Right lung (tissue), 10 donors: ENCODE data around the gene PAPSS1. TPM values are rescaled to one million over a fixed set of nuclear protein-coding genes. Genes with fewer than 3 reads are reported as not detected.

Experiments
- DNase-seq, 2 donors: peaks; one replicate each; pipeline ENCODE4 v3.0.0-alpha.2; 2013
- long read RNA-seq, 8 donors: transcript quantifications; one replicate each; lab custom pipeline, GENCODE V29; 2026
- polyA plus RNA-seq, 5 donors: library from polyadenylated mRNA; unstranded; fragments of 120-200 nt; gene quantifications; one replicate each; pipeline versions ENCODE4 v1.2.1 to v1.2.3, GENCODE V29; 2013; ENCODE audit warnings: inconsistent platforms in 1 of 5, low replicate concordance in 1 of 5; ENCODE audit not compliant: insufficient read length in 5 of 5, insufficient read depth in 1 of 5

The PAPSS1 gene
- 10 to 100 TPM; 58.0 to 85.7 (median 73.5) TPM for polyA plus RNA-seq
- long read RNA-seq, donor 1, transcript PAPSS1-201 (12 exons, 2,731 nt) = major isoform, 34 of 34 reads
- long read RNA-seq, donor 1, partial matches to known transcripts = 0 of 34 reads
- long read RNA-seq, donor 1, other reads (novel, unspliced or antisense) = 0 of 34 reads
- long read RNA-seq, donor 2, transcript PAPSS1-201 (12 exons, 2,731 nt) = major isoform, 15 of 20 reads
- long read RNA-seq, donor 2, partial matches to known transcripts = 5 of 20 reads
- long read RNA-seq, donor 2, other reads (novel, unspliced or antisense) = 0 of 20 reads
- long read RNA-seq, donor 3, transcript PAPSS1-201 (12 exons, 2,731 nt) = major isoform, 21 of 21 reads
- long read RNA-seq, donor 3, partial matches to known transcripts = 0 of 21 reads
- long read RNA-seq, donor 3, other reads (novel, unspliced or antisense) = 0 of 21 reads
- long read RNA-seq, donor 4, transcript PAPSS1-201 (12 exons, 2,731 nt) = major isoform, 13 of 26 reads
- long read RNA-seq, donor 4, partial matches to known transcripts = 13 of 26 reads
- long read RNA-seq, donor 4, other reads (novel, unspliced or antisense) = 0 of 26 reads
- long read RNA-seq, donor 5, transcript PAPSS1-201 (12 exons, 2,731 nt) = major isoform, 25 of 26 reads
- long read RNA-seq, donor 5, partial matches to known transcripts = 0 of 26 reads
- long read RNA-seq, donor 5, other reads (novel, unspliced or antisense) = 0 of 26 reads
- long read RNA-seq, donor 6, transcript PAPSS1-201 (12 exons, 2,731 nt) = major isoform, 25 of 25 reads
- long read RNA-seq, donor 6, partial matches to known transcripts = 0 of 25 reads
- long read RNA-seq, donor 6, other reads (novel, unspliced or antisense) = 0 of 25 reads
- long read RNA-seq, donor 7, transcript PAPSS1-201 (12 exons, 2,731 nt) = major isoform, 12 of 12 reads
- long read RNA-seq, donor 7, partial matches to known transcripts = 0 of 12 reads
- long read RNA-seq, donor 7, other reads (novel, unspliced or antisense) = 0 of 12 reads
- long read RNA-seq, donor 8, transcript PAPSS1-201 (12 exons, 2,731 nt) = major isoform, 12 of 12 reads
- long read RNA-seq, donor 8, partial matches to known transcripts = 0 of 12 reads
- long read RNA-seq, donor 8, other reads (novel, unspliced or antisense) = 0 of 12 reads

GRCh38 chr4:107719922-107720722, at the start of gene PAPSS1:
Gene PAPSS1 (minus strand): TSS chr4:107720234. CDS start chr4:107720179, 55 bp downstream.
- peak; percentile 99 for DNase-seq

- DNase-seq = no peak
Measured at GRCh38 chr4:107760281-107760947, 40.4 kb upstream of the PAPSS1 start.

GRCh38 chr4:107757864-107758476, 37.9 kb upstream of the PAPSS1 start:
- no peak for DNase-seq

- DNase-seq = no peak
Measured at GRCh38 chr4:107757283-107757682, 37.2 kb upstream of the PAPSS1 start.

- no peak for DNase-seq
Measured at GRCh38 chr4:107755841-107756356, 35.9 kb upstream of the PAPSS1 start.

GRCh38 chr4:107751670-107752069, 31.6 kb upstream of the PAPSS1 start:
- DNase-seq = no peak

GRCh38 chr4:107747748-107748486, 27.9 kb upstream of the PAPSS1 start:
- DNase-seq = peak in 1 of 2 donors; percentile 15

GRCh38 chr4:107746161-107746560, 26.1 kb upstream of the PAPSS1 start:
- DNase-seq = no peak

- no peak for DNase-seq
Measured at GRCh38 chr4:107744532-107744931, 24.5 kb upstream of the PAPSS1 start.

GRCh38 chr4:107743532-107743931, 23.5 kb upstream of the PAPSS1 start:
- DNase-seq = no peak

GRCh38 chr4:107742791-107743190, 22.8 kb upstream of the PAPSS1 start:
- DNase-seq = no peak

- DNase-seq = no peak
Measured at GRCh38 chr4:107742196-107742595, 22.2 kb upstream of the PAPSS1 start.

GRCh38 chr4:107740950-107741701, 21.1 kb upstream of the PAPSS1 start:
- DNase-seq = no peak

- DNase-seq = no peak
Measured at GRCh38 chr4:107740381-107740780, 20.3 kb upstream of the PAPSS1 start.

- DNase-seq = no peak
Measured at GRCh38 chr4:107737450-107737849, 17.4 kb upstream of the PAPSS1 start.

- no peak for DNase-seq
Measured at GRCh38 chr4:107736924-107737448, 17.0 kb upstream of the PAPSS1 start.

- no peak for DNase-seq
Measured at GRCh38 chr4:107736037-107736436, 16.0 kb upstream of the PAPSS1 start.

- DNase-seq = no peak
Measured at GRCh38 chr4:107734120-107734519, 14.1 kb upstream of the PAPSS1 start.
